Omental fat pad (tissue), 4 donors: ENCODE data around the gene STAB1. TPM values are rescaled to one million over a fixed set of nuclear protein-coding genes. Genes with fewer than 3 reads are reported as not detected.

Source experiments
- ATAC-seq: fragments of 150-250 bp; one replicate; pipeline ENCODE4 v1.9.1; 2016; ENCODE audit warnings: mild to moderate bottlenecking, moderate library complexity; ENCODE audit not compliant: low FRiP score
- DNase-seq: peaks from one replicate; pipeline ENCODE4 v3.0.0-alpha.2; 2019; ENCODE audit warnings: low spot score
- CTCF ChIP-seq, 3 donors: fragments of 450-650 bp; IDR thresholded peaks; one replicate each; pipeline ENCODE4 v1.5.1; 2016 to 2017; ENCODE audit warnings: antibody characterized with exemption in 3 of 3, mild to moderate bottlenecking in 3 of 3, moderate library complexity in 2 of 3
- total RNA-seq, 4 donors: library from RNA; depleted of rRNA; stranded (reverse); fragments of >200 nt; gene quantifications; one replicate each; pipeline ENCODE4 v1.1.0, GENCODE V29; 2016

STAB1 gene
- total RNA-seq, 4 donors from 2014 or later, result 231 to 610 (median 304) TPM

- no peak for ATAC-seq
- DNase-seq, result no peak
- no peak for TF ChIP-seq CTCF (IDR thresholded peaks at IDR 0.05)
Measured at GRCh38 chr3:52473026-52473425, 22.1 kb upstream of the STAB1 start.

DNA sequence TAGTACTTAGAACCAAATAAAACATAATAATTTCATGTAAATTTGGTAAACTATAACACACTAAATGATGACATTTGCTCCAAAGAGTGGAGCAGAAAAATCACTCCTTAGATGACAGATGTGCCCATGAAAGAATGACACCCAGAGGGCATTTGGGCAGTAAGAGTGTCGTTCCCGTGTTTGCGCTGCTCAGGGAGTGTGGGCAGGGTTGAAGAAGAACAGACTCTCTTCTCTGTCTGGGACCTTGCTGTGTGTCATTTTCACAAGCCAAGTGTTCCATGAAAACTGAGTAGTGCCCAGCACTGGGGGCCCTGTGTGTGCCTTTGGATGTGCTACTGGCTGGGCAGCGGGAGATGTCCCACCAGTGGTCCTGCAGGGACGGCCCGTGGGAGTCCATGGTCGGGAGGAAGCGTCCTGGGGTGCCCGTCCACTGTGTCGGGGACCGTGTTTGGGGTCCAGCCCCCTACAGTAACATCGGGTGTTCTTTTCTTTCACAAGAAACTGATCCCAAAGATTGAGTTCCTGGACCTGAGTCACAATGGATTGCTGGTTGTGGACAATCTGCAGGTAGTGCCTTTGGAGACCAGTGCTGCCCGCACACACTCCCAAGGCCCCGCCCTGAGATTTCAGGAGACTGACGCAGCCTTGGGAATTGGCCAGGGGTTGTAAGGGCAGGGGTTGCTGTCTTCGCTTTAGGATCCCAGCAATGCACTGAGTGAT is 17.9 kb upstream of the STAB1 start:
- DNase-seq (no peak), ATAC-seq (no peak)
- TF ChIP-seq CTCF (IDR thresholded peaks at IDR 0.05), result no peak

DNA sequence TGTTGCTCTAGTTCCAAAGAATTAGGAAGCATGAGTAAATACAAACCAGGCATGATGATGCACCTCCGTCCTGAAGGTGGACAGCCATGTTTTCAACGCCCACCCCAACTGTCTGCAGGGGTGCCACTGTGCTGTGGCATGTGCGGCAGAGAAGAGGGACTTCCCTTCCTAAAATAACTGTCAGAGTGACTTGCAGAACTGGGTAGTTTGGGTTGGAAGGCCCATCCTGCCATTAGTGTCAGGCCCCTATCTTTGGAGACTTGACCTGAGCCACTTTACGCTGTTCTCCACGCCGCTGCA is 17.4 kb upstream of the STAB1 start:
- ATAC-seq (no peak), DNase-seq (no peak)
- no peak for TF ChIP-seq CTCF (IDR thresholded peaks at IDR 0.05)

DNA sequence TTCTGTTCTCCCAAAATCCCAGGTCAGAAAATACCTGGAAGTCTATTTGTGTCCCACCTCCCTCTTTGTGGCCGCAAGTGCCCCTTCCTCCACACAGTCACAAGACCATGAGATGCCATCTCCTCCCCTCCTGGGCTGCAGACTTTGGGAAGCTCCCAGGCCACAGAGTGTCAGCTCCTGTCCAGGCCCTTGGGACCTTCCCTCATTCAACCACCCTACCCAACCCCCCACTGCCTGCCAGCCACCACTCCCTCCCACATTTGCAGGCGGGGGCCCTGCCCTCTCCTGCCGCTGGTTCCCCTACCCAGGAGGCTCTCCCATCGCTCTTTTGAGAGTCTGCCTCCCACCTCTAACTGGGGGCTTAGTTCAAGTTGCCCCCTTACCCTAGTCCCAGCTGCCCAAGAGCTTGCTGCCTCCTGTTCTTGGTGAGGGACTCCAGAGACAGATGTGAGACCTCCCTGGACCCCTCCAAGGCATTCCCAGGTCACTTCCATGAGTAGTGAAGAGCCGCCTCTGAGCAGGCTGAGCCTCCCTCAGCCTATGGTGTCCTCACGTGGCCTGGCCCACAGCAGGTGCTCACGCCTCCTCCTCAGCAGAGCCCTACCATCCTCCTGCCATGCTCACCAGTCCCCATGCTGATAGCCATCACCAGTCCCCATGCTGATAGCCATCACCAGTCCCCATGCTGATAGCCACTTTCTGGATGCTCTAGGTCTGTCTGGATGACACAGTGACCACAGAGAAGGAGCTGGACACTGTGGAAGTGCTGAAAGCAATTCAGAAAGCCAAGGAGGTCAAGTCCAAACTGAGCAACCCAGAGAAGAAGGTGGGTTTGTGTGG is 15.9 kb upstream of the STAB1 start:
- ATAC-seq, result no peak

DNA sequence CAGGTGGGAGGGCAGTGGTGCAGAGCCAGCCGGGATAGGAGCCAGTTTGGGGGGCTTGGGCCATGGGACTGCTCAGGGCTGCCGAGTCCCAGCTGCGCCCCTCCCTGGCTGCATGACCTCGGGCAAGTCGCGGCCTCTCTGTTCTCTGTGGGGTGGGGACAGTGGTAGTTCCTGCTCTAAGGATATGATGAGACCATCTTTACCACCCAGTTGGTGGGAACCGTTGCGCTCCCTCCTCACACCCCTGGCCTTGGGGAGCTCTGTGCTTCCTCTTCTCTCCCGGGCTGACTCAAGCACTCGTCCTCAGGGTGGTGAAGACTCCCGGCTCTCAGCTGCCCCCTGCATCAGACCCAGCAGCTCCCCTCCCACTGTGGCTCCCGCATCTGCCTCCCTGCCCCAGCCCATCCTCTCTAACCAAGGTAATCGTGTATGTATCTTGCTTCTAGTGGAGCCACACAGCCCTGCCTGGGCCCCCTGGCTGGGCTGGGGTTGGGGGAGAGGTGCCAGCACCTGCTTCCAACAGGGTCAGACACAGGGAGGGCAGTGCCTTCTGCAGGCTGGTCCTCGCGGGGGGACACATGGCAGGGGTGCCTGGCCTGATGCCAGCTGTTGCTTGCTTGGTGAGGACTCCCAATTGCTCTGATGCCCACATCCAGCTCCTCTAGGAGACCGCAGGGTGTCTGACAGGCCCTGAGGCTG is 15.1 kb upstream of the STAB1 start:
- no peak for TF ChIP-seq CTCF (IDR thresholded peaks at IDR 0.05)
- DNase-seq (no peak), ATAC-seq (no peak)

More for the DNA sequence above, 15.9 kb upstream of the STAB1 start:
- DNase-seq, result no peak
- TF ChIP-seq CTCF (IDR thresholded peaks at IDR 0.05), result no peak

DNA sequence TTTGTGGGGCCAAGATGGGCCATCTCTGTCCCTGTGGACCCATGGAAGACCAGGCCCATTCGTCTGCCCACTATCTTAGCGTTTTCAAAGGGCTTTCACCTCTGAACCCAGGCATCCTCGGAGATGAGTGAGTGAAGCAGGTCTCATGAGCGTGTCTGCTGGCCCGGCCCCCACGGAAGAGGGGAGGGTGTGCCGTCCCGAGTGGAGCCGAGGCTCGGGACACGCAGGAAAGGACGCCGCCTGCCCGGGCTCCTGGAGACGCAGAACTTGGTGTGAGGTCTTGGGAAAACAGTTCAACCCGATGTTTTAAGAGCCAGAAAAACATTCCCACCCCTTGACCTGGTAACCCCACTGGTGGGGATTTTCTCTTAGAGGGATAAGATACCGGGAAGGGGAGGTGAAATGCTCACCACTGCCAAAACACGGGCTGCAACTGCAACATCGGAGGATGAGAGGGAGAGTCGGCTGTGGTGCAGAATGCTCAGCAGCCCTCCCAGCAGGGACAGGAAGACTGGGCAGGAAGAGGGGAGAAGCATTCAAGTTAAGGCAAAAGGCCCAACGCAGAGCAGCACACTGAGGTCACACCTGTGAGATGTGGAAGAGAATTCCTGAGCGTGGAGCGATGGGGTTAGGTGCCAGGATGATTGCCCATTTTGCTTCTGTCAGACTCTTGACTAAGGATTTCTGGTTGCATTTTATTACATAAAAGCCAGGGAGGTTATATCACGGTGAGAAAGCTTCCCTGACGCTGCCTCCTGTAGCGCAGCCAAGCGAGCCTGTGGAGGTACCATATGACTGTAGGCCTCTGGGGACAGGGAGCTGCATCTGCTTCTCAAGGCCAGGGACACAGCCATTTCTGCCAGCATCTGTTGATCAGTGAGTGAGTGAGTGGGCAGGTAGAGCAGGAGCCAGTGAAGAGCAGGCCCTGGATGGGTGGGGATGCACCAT is 14.1 kb upstream of the STAB1 start:
- DNase-seq (no peak), ATAC-seq (no peak)
- no peak for TF ChIP-seq CTCF (IDR thresholded peaks at IDR 0.05)
